ENCODE results near the gene HIPK4.

DNA sequence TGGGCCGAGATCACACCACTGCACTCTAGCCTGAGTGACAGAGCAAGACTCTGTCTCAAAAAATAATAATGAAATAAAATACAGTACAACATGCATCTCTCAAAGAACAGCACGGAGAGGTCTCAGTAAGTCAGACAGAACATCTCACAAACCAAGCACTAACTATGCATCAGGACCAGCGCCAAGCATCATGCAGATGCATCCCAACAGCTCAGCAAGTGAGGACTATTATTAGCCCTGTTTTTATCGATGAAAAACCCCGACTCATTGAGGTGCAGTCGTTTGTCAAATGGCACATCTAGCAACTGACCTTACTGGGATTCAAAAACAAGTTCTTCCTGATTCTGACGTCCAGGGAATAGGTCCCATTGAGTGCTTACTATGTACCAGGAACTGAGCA lies 45.6 kb downstream of the HIPK4 start:
- TF ChIP-seq GATA2 (IDR thresholded peaks at IDR 0.05; ENCODE audit: low read depth, low read length) (no peak), GATA3 (IDR thresholded peaks at IDR 0.05; ENCODE audit: low read depth, low read length) (no peak)

Measured in SH-SY5Y (cell line).